PC-9 (cell line): Measurements from ENCODE around the gene ZNF672.

ENCODE experiments used
- EZH2 ChIP-seq: fragments of 200-600 bp; sonication (generic); IDR thresholded peaks from 2 replicates; pipeline ENCODE4 v1.8.0; 2017; ENCODE audit warnings: antibody characterized with exemption, low read depth
- TF ChIP-seq, protein P1 (sequence below): fragments of 200-600 bp; sonication (generic); conservative IDR thresholded peaks from 2 replicates; pipeline ENCODE4 v1.6.1; 2017; ENCODE audit warnings: mixed run types, antibody characterized with exemption, mild to moderate bottlenecking, moderate library complexity

DNA sequence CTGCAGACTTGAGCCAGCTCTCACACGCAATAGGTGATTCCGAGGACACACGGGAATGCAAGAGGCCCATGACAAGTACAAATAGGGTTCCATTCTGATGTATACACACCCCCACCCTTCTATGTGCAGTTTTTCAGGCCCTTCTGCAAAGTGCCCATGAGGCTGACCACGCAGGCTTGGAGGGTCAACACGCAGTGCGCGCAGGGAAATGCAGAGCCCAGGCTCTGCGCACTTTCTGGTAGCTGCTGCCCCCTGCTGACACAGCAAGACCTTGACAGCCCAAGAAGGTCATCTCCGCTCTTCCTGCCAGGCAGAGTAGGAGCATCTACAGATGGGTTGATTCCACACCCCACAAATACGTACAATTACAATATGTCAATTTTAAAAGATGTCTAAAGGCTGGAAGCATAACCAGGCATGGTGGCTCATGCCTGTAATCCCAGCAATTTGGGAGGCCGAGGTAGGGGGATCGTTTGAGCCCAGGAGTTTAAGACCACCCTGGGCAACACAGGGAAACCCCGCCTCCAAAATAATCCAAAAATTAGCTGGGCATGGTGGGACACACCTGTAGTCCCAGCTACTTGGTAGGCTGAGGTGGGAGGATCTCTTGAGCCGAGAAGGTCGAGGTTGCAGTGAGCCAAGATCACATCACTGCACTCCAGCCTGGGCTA, 30.8 kb upstream of the ZNF672 start:
- TF ChIP-seq, protein P1, sequence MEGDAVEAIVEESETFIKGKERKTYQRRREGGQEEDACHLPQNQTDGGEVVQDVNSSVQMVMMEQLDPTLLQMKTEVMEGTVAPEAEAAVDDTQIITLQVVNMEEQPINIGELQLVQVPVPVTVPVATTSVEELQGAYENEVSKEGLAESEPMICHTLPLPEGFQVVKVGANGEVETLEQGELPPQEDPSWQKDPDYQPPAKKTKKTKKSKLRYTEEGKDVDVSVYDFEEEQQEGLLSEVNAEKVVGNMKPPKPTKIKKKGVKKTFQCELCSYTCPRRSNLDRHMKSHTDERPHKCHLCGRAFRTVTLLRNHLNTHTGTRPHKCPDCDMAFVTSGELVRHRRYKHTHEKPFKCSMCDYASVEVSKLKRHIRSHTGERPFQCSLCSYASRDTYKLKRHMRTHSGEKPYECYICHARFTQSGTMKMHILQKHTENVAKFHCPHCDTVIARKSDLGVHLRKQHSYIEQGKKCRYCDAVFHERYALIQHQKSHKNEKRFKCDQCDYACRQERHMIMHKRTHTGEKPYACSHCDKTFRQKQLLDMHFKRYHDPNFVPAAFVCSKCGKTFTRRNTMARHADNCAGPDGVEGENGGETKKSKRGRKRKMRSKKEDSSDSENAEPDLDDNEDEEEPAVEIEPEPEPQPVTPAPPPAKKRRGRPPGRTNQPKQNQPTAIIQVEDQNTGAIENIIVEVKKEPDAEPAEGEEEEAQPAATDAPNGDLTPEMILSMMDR: peak; percentile 45; the same call in 1 of the 2 replicates
- TF ChIP-seq EZH2: no peak
